Measurements from ENCODE around the gene ZNF143.

The ZNF143 gene

GRCh38 chr11:9498457-9499078 lies 37.8 kb downstream of the ZNF143 start:
- Histone ChIP-seq H3K14ac (ENCODE audit: low read length) (no peak overlapping the region), H4K91ac (ENCODE audit: low read depth, low read length, poor library complexity) (no peak overlapping the region), H3K27ac (replicated peaks; ENCODE audit: low read length) (no peak overlapping the region), H3K79me1 (ENCODE audit: low read depth, low read length) (no peaks in the 10 kb centered on the region), H3K27me3 (ENCODE audit: control insufficient read depth in 3 of 3, insufficient read depth in 3 of 3, low read depth in 1 of 3, low read length in 3 of 3) (no peaks in the 10 kb centered on the region), H2BK120ac (ENCODE audit: low read depth, low read length) (no peak overlapping the region), H4K8ac (ENCODE audit: low read depth, low read length) (no peak overlapping the region), H3K18ac (ENCODE audit: low read length) (no peak overlapping the region), H3K4ac (ENCODE audit: low read length) (no peak overlapping the region), H2AK5ac (ENCODE audit: low read depth, low read length) (no peak overlapping the region), H2AFZ (ENCODE audit: low read length) (no peak overlapping the region), H3K23ac (ENCODE audit: low read depth, low read length, poor library complexity) (no peak overlapping the region), H2BK12ac (ENCODE audit: low read length) (no peak overlapping the region), H3K4me2 (ENCODE audit: insufficient read depth, low read length, poor library complexity, severe bottlenecking) (no peak overlapping the region), H2BK15ac (ENCODE audit: low read length) (no peak overlapping the region), H3K9me3 (replicated peaks in 1 of 2; ENCODE audit: control insufficient read depth in 2 of 2, insufficient read depth in 1 of 2, low read depth in 1 of 2, low read length in 2 of 2) (no peaks in the 10 kb centered on the region), H3K4me3 (ENCODE audit: low read length in 2 of 2) (no peak overlapping the region), H3K36me3 (replicated peaks in 1 of 2; ENCODE audit: control insufficient read depth in 2 of 2, insufficient read depth in 2 of 2, low read length in 2 of 2) (peaks cover 22 to 88% of the 10 kb centered on the region in 2 donors), H2BK5ac (ENCODE audit: low read length) (no peak overlapping the region), H3K9ac (ENCODE audit: low read depth, low read length, poor library complexity) (no peak overlapping the region), H3K4me1 (ENCODE audit: control insufficient read depth in 2 of 2, insufficient read depth in 1 of 2, low read depth in 1 of 2, low read length in 2 of 2) (no peaks in the 10 kb centered on the region)
- no peak for DNase-seq (ENCODE audit: low spot score)
- WGBS, 2 donors (ENCODE audit: extremely low coverage in 2 of 2, insufficient read length in 2 of 2, insufficient replicate concordance in 1 of 2) = 100% methylated on average over 3 of the region's 4 CpGs; no CpG with 5 or more reads in 1 of the 2 donors

- Histone ChIP-seq H4K8ac (ENCODE audit: low read depth, low read length) (no peak overlapping the region), H3K14ac (ENCODE audit: low read length) (no peak overlapping the region), H2BK5ac (ENCODE audit: low read length) (no peak overlapping the region), H2AK5ac (ENCODE audit: low read depth, low read length) (no peak overlapping the region), H3K27ac (replicated peaks; ENCODE audit: low read length) (no peak overlapping the region), H3K9me3 (replicated peaks in 1 of 2; ENCODE audit: control insufficient read depth in 2 of 2, insufficient read depth in 1 of 2, low read depth in 1 of 2, low read length in 2 of 2) (no peaks in the 10 kb centered on the region), H2BK15ac (ENCODE audit: low read length) (no peak overlapping the region), H2BK12ac (ENCODE audit: low read length) (no peak overlapping the region), H3K27me3 (ENCODE audit: control insufficient read depth in 3 of 3, insufficient read depth in 3 of 3, low read depth in 1 of 3, low read length in 3 of 3) (no peaks in the 10 kb centered on the region), H3K23ac (ENCODE audit: low read depth, low read length, poor library complexity) (no peak overlapping the region), H3K4me2 (ENCODE audit: insufficient read depth, low read length, poor library complexity, severe bottlenecking) (no peak overlapping the region), H3K36me3 (replicated peaks in 1 of 2; ENCODE audit: control insufficient read depth in 2 of 2, insufficient read depth in 2 of 2, low read length in 2 of 2) (peaks cover 6 to 45% of the 10 kb centered on the region in 2 donors), H3K4me3 (ENCODE audit: low read length in 2 of 2) (no peak overlapping the region), H2BK120ac (ENCODE audit: low read depth, low read length) (no peak overlapping the region), H3K18ac (ENCODE audit: low read length) (no peak overlapping the region), H3K79me1 (ENCODE audit: low read depth, low read length) (no peaks in the 10 kb centered on the region), H3K9ac (ENCODE audit: low read depth, low read length, poor library complexity) (no peak overlapping the region), H2AFZ (ENCODE audit: low read length) (no peak overlapping the region), H3K4me1 (ENCODE audit: control insufficient read depth in 2 of 2, insufficient read depth in 1 of 2, low read depth in 1 of 2, low read length in 2 of 2) (no peaks in the 10 kb centered on the region), H4K91ac (ENCODE audit: low read depth, low read length, poor library complexity) (no peak overlapping the region), H3K4ac (ENCODE audit: low read length) (no peak overlapping the region)
- DNase-seq (ENCODE audit: low spot score) = peak; percentile 74
- no CpG with 5 or more reads among the region's 6 CpGs for WGBS, 2 donors (ENCODE audit: extremely low coverage in 2 of 2, insufficient read length in 2 of 2, insufficient replicate concordance in 1 of 2)
These were observed 45.9 kb downstream of the ZNF143 start for GRCh38 chr11:9506489-9507276.

GRCh38 chr11:9507277-9507580 lies 46.4 kb downstream of the ZNF143 start:
- no peak overlapping the region for H2BK120ac ChIP-seq (ENCODE audit: low read depth, low read length)
- H3K4me1 ChIP-seq (ENCODE audit: control insufficient read depth in 2 of 2, insufficient read depth in 1 of 2, low read depth in 1 of 2, low read length in 2 of 2) = no peaks in the 10 kb centered on the region
- no peak overlapping the region for H4K8ac ChIP-seq (ENCODE audit: low read depth, low read length)
- no peak overlapping the region for H3K4me2 ChIP-seq (ENCODE audit: insufficient read depth, low read length, poor library complexity, severe bottlenecking)
- H3K9ac ChIP-seq (ENCODE audit: low read depth, low read length, poor library complexity) = no peak overlapping the region
- no peak overlapping the region for H3K4ac ChIP-seq (ENCODE audit: low read length)
- no peaks in the 10 kb centered on the region for H3K79me1 ChIP-seq (ENCODE audit: low read depth, low read length)
- H3K14ac ChIP-seq (ENCODE audit: low read length) = no peak overlapping the region
- H2AFZ ChIP-seq (ENCODE audit: low read length) = no peak overlapping the region
- peaks cover 9 to 48% of the 10 kb centered on the region in 2 donors for H3K36me3 ChIP-seq (replicated peaks in 1 of 2; ENCODE audit: control insufficient read depth in 2 of 2, insufficient read depth in 2 of 2, low read length in 2 of 2)
- DNase-seq (ENCODE audit: low spot score) = no peak
- no peak overlapping the region for H4K91ac ChIP-seq (ENCODE audit: low read depth, low read length, poor library complexity)
- no peak overlapping the region for H3K27ac ChIP-seq (replicated peaks; ENCODE audit: low read length)
- no peak overlapping the region for H3K18ac ChIP-seq (ENCODE audit: low read length)
- H3K27me3 ChIP-seq (ENCODE audit: control insufficient read depth in 3 of 3, insufficient read depth in 3 of 3, low read depth in 1 of 3, low read length in 3 of 3) = no peaks in the 10 kb centered on the region
- no peak overlapping the region for H2AK5ac ChIP-seq (ENCODE audit: low read depth, low read length)
- H2BK12ac ChIP-seq (ENCODE audit: low read length) = no peak overlapping the region
- H3K9me3 ChIP-seq (replicated peaks in 1 of 2; ENCODE audit: control insufficient read depth in 2 of 2, insufficient read depth in 1 of 2, low read depth in 1 of 2, low read length in 2 of 2) = no peaks in the 10 kb centered on the region
- H2BK15ac ChIP-seq (ENCODE audit: low read length) = no peak overlapping the region
- no CpG with 5 or more reads among the region's 1 CpG for WGBS, 2 donors (ENCODE audit: extremely low coverage in 2 of 2, insufficient read length in 2 of 2, insufficient replicate concordance in 1 of 2)
- H3K23ac ChIP-seq (ENCODE audit: low read depth, low read length, poor library complexity) = no peak overlapping the region
- no peak overlapping the region for H2BK5ac ChIP-seq (ENCODE audit: low read length)
- H3K4me3 ChIP-seq (ENCODE audit: low read length in 2 of 2) = no peak overlapping the region

- Histone ChIP-seq H3K14ac (ENCODE audit: low read length) (no peak overlapping the region), H3K4me1 (ENCODE audit: control insufficient read depth in 2 of 2, insufficient read depth in 1 of 2, low read depth in 1 of 2, low read length in 2 of 2) (no peaks in the 10 kb centered on the region), H3K79me1 (ENCODE audit: low read depth, low read length) (no peaks in the 10 kb centered on the region), H3K36me3 (replicated peaks in 1 of 2; ENCODE audit: control insufficient read depth in 2 of 2, insufficient read depth in 2 of 2, low read length in 2 of 2) (peaks cover 13 to 52% of the 10 kb centered on the region in 2 donors), H2BK5ac (ENCODE audit: low read length) (no peak overlapping the region), H4K91ac (ENCODE audit: low read depth, low read length, poor library complexity) (no peak overlapping the region), H3K4ac (ENCODE audit: low read length) (no peak overlapping the region), H4K8ac (ENCODE audit: low read depth, low read length) (no peak overlapping the region), H3K27ac (replicated peaks; ENCODE audit: low read length) (no peak overlapping the region), H3K23ac (ENCODE audit: low read depth, low read length, poor library complexity) (no peak overlapping the region), H3K18ac (ENCODE audit: low read length) (no peak overlapping the region), H3K27me3 (ENCODE audit: control insufficient read depth in 3 of 3, insufficient read depth in 3 of 3, low read depth in 1 of 3, low read length in 3 of 3) (no peaks in the 10 kb centered on the region), H2BK120ac (ENCODE audit: low read depth, low read length) (no peak overlapping the region), H3K4me2 (ENCODE audit: insufficient read depth, low read length, poor library complexity, severe bottlenecking) (no peak overlapping the region), H2BK15ac (ENCODE audit: low read length) (no peak overlapping the region), H3K9ac (ENCODE audit: low read depth, low read length, poor library complexity) (no peak overlapping the region), H3K4me3 (ENCODE audit: low read length in 2 of 2) (no peak overlapping the region), H2BK12ac (ENCODE audit: low read length) (no peak overlapping the region), H3K9me3 (replicated peaks in 1 of 2; ENCODE audit: control insufficient read depth in 2 of 2, insufficient read depth in 1 of 2, low read depth in 1 of 2, low read length in 2 of 2) (no peaks in the 10 kb centered on the region), H2AFZ (ENCODE audit: low read length) (no peak overlapping the region), H2AK5ac (ENCODE audit: low read depth, low read length) (no peak overlapping the region)
- no peak for DNase-seq (ENCODE audit: low spot score)
- WGBS, 2 donors (ENCODE audit: extremely low coverage in 2 of 2, insufficient read length in 2 of 2, insufficient replicate concordance in 1 of 2) = no CpG with 5 or more reads among the region's 2 CpGs
These were observed 48.2 kb downstream of the ZNF143 start for GRCh38 chr11:9509041-9509440.
